LNCAP (cell line): ENCODE results near the gene MYH1.

Experiments used
- TF ChIP-seq, protein P1 (sequence below): fragments of 450-650 bp; IDR thresholded peaks from 2 replicates; pipeline ENCODE4 v1.5.1; 2017; ENCODE audit warnings: mild to moderate bottlenecking

Gene MYH1

DNA sequence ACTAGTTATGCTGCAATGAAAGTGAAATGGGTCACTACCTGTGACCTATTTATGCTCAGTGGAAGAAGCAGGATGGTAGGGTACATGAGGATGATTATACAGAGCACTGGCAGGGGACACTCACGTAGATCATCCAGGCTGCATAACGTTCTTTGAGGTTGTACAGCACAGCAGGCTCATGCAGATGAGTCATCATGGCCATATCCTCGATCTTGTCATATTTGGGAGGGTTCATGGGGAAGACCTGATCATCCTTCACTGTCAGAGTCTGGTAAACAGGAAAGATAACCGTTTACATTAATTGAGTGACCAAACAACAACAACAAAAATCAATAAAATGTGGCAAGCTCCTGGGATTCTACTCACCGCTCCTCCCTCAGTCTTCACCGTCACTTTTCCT, 29.0 kb upstream of the MYH1 start:
- TF ChIP-seq, protein P1, sequence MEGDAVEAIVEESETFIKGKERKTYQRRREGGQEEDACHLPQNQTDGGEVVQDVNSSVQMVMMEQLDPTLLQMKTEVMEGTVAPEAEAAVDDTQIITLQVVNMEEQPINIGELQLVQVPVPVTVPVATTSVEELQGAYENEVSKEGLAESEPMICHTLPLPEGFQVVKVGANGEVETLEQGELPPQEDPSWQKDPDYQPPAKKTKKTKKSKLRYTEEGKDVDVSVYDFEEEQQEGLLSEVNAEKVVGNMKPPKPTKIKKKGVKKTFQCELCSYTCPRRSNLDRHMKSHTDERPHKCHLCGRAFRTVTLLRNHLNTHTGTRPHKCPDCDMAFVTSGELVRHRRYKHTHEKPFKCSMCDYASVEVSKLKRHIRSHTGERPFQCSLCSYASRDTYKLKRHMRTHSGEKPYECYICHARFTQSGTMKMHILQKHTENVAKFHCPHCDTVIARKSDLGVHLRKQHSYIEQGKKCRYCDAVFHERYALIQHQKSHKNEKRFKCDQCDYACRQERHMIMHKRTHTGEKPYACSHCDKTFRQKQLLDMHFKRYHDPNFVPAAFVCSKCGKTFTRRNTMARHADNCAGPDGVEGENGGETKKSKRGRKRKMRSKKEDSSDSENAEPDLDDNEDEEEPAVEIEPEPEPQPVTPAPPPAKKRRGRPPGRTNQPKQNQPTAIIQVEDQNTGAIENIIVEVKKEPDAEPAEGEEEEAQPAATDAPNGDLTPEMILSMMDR: no peak

DNA sequence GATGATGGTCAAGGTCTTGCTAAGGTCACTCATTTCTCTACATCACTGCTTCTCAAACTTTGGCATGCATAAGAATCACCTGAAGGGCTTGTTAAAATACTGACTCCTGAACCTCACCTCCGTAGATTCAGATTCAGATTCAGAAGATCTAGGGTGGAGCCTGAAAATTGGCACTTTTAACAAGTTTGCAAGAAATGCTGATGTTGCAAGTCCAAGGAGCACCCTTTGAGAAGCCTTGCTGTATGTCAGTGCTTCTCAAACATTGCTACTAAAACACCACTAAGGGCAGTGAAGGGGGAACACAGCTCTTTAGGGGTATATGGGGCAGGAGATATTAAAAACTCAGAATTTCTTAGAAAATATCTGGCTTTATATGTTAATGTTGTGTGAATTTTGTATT, 13.7 kb upstream of the MYH1 start:
- TF ChIP-seq, protein P1: no peak

DNA sequence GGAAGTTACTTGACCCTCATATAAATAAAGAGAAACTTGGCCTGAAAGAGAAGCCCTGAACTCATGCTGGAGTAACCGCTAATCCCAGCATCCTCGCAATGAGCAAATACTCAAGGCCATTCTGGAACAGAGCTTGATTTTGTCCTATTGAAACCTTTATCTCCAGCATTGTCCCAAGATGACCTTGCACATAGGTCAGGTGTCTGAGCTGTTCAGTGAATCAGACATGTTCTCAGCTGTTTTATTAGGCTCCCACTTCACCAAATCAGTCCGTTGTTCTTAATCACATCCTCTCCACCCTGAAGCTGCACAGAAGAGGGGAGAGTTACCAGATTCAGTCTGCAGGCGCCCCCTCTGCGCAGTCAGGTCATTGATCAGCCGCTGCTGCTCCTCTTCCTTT, 9.1 kb upstream of the MYH1 start:
- TF ChIP-seq, protein P1: no peak

DNA sequence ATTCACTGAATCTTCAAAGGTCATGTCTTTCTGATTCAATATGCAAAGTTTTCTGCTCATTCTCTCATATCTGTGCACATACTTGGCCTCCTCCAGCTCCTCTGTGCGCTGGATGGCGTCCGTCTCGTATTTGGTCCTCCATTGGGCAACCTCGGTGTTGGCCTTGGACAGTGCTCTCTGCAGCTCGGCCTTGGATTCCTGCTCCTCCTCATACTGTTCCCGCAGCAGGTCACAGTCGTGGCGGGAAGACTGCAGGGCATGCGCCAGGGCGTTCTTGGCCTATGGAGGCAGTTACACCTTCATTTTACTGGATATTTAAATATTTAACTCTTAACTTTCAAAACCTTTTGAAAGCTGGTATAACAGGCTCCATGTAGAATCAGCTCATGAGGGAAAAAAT, 8.2 kb upstream of the MYH1 start:
- TF ChIP-seq, protein P1: no peak

DNA sequence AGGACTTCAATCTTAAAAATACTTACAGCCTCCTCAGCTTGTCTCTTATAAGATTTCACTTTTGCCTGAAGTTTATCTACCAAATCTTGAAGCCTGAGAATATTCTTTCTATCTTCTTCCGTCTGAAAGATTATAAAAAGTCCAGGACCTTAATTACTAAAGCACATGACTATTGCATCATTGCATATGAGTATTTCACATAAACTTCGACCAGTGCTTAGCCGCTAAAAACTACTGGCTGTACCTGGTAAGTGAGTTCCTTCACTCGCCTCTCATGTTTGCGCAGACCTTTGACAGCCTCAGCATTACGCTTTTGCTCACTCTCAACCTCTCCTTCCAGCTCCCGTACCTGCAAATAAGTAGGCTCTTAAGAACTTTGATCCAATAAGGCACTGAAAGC, 4.7 kb upstream of the MYH1 start:
- TF ChIP-seq, protein P1: no peak

DNA sequence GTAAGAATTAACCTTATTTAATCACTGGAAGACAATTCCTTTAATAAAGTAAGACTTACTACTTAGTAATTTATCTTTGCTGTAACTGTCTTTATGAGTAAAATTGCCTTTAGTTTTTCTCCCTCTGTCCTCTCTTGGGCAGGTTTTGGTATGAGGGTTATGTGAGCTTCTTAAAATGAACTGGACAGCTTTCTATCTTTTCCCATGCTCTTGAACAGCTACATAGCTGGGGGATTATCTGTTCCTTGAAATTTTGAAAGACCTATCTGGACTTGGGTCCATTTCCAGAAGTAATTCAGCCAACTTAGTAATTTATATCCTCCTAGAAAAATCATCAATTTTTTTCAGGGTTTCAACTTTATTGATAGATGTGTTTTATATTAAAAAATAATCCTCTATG, 3.6 kb upstream of the MYH1 start:
- TF ChIP-seq, protein P1: no peak

DNA sequence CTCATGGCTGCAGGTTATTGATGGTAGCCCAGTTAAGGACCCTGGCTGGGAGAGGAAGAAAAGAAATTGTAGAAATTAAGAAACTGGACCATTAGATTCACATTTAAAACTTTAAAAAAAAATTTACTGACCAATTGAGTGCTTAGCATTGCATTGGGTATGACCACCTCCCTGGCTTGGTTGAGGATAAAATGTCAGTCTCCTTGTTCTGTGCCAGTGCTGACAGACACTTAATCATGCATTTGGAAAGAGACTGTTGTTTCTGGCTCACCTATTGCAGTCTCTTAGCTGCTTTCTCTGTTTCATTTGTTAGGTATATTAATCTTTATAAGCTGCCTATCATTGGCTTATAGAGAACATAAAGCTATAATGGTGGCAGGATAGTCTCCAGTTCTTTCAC, 1.7 kb downstream of the MYH1 start:
- TF ChIP-seq, protein P1: no peak

DNA sequence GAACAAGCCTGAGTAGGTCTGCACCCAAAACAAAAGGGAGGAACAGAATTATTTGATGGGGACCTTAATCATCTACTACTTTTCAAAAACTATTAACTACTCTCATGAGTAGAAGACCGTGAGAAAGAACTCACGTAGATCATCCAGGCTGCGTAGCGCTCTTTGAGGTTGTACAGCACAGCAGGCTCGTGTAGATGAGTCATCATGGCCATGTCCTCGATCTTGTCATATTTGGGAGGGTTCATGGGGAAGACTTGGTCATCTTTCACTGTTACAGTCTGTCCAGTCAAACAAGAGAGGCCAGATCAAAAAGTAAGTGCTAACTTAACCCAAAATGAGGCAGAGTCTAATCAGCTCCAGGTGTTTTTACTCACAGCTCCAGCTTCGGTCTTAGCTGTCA, 2.3 kb downstream of the MYH1 start:
- TF ChIP-seq, protein P1: no peak
